NOMO-1 treated with dmso at 0.1 percent for 144 hours (cell line): ENCODE results near the gene ATP8A2.

Experiments
- DNase-seq: peaks from one replicate; lab custom pipeline; 2025; ENCODE audit not compliant: unreplicated experiment; lab: John Stamatoyannopoulos, UW

The ATP8A2 gene

DNA sequence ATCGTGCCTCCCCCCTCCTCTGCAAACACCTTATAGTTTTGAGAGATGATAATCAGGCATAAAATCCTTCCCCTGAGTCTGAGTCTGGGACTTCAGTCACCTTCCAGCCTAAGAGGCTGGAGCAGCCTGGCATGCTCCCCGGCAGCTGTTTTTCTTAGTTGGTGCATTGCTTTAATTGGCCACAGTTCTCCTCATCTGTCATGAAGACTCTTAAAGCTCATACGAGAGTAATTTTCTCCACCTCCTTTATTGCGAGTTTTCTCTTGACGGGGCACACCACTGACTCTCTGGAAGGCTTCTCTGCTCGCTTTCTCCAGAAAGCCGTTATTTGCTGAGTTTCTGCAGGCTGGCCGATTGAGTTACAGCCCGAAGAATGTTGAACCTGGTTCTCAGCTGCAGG lies 310.5 kb downstream of the ATP8A2 start:
- DNase-seq: no peak

DNA sequence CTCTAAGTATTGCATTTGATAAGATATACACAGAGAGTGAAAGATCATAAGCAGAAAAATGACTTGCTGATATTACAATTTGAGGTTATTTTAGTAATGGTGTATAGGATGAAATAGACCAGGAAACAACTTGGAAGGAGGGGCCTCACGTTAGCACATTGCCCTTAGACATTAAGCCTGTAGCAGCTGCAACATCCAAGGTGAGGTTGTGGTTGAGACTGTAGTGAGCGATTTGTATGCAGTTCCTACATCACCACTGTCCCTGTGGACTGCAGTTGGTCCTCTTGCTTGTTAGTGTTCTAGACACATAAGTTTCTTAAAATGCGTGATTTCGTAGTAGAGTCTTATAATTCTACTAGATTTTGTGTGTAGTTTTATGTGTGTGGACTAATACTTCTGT lies 311.3 kb downstream of the ATP8A2 start:
- no peak for DNase-seq

DNA sequence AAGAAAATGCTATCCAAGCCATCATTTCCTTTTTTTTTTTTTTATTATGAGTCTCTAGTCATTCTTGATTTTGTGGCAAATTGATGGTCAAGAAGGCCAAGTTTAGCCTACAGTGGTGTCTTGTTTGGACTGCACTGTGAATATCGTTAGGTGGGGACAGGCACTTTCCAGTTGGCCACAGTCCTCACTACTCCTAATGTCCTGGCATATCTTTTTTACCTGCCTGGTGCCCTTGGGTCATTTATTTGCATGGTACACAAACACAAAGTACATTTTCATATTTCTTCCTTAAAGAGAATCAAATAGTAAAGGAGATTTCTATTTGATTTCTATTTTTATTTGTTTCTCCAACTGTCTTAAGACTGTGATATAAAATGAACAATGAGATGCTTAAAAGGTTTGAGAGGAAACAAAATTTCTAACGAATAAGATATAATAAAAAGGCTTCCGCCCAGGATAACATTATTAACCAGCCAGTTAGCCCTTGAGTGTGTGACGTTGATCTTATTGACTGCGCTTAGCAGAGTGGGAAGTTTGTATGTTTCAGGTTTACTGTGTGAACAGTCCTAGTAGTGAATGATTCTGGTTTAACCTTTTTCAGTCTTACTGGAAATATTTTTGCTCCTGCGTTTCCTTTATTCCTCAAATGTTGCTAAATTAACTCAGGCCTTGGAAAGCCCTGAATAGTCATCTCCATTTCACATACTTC lies 312.0 kb downstream of the ATP8A2 start:
- no peak for DNase-seq

GRCh38 chr13:25684491-25684890 lies 312.7 kb downstream of the ATP8A2 start:
- no peak for DNase-seq

- no peak for DNase-seq
Measured at GRCh38 chr13:25686831-25687470, 315.2 kb downstream of the ATP8A2 start.

DNA sequence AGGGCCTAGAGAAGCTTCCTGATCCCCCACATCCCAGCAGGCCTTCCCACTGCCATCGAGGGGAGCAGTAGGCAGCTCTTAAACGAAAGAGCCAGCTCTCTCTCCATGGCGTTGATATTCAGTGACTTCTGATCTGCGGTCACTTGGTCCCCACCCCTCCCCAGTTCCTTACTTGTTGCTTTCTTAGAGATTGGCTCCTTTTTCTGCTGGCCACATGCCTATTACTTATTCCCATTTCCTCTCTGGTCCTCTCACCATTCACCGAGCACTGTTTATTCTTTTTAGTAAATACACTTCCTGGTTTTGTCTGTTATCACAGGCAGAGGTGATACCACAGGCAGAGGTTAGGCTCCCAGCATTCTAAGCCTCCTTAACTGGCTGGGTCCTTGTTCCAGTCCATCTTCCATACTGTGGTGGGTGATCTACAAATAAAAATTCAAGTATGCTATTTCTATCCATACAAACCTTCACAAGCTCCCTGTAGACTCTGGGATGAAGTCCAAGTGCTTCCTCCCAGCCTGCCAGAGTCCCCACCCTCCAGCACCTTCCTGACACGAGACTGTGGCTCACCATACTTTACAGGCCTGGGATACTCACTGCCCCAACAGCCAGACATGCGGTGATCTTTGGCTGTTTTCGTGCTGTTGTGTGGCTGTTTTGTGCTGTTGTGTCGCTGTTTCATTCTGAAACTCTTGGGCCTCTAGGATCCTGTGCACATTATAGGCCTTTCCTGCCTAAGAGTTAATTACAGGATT lies 315.9 kb downstream of the ATP8A2 start:
- DNase-seq: no peak

DNA sequence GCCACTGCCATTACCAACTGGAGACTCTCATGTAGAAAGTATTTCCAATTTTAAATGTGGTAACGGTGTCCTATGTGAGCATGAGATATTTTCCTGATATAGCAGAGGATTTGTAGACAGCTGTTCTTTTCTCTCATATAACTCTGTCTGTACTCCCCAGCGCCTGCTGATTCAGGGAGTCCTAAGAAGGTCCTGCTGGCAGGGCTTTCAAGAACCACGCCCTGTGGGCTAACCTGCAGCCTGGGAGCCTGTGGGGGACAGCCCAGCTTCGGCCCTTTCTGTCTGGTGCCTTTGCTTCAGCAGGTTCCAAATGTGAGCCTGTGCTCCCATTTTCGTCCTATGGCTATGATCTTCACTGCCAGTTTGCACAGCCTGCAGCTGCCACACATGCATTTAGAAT lies 316.8 kb downstream of the ATP8A2 start:
- DNase-seq: no peak

DNA sequence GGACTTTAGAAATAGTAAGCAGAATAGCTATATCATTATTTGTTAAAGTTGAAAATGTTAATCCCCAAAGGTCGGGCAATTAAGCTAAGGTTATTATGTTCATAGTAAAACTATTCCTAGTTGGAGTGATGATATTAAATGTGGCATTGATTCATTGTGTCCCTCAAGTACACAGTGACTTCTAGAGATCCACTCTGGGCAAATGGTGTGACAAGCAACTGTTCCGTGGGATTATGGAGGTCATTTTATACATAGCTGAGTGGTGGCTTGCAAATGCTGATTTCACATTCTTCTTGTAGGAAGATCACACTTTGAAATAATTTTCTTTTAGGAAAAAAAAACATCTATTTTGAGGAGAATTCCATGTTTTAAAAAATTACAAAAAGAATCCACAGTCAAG lies 317.8 kb downstream of the ATP8A2 start:
- DNase-seq: no peak

DNA sequence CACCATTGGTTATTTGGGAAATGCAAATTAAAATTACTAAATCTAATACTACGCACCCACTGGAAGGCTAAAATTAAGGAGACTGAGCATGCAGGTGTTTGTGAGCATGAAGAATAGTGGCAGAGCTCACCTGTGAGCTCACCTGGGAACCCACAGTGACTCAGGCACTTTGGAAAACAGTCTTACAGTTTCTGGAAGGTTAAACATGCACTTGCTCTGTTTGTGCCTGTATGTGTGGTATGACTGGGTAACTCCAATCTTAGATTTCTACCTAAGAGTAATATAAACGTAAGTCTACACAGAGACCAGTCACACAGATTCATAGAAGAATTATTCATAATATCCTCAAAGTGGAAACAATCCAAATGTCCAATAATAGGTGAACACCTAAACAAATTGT lies 318.8 kb downstream of the ATP8A2 start:
- no peak for DNase-seq

GRCh38 chr13:25691654-25692053 lies 319.9 kb downstream of the ATP8A2 start:
- no peak for DNase-seq

DNA sequence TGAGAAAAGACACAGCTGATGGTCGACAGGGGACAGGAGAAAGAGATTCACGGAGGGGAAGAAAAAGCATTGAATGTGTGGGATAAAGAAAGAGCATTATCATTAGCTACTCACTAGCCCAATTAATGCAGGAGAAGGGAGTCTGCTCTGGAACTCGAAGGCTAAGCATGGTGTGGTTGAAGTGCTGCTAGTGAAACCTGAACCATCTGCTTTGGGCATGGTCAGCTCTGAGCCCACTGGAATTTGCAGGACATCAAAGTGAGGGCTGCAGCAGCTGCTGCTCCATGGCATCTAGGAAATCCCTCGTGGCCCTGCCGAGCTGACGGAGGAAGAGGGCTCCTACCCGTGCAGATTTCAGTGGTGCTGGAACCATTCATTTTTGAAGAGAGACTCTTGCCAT lies 320.3 kb downstream of the ATP8A2 start:
- no peak for DNase-seq

GRCh38 chr13:25699056-25699455 lies 327.3 kb downstream of the ATP8A2 start:
- DNase-seq: no peak

DNA sequence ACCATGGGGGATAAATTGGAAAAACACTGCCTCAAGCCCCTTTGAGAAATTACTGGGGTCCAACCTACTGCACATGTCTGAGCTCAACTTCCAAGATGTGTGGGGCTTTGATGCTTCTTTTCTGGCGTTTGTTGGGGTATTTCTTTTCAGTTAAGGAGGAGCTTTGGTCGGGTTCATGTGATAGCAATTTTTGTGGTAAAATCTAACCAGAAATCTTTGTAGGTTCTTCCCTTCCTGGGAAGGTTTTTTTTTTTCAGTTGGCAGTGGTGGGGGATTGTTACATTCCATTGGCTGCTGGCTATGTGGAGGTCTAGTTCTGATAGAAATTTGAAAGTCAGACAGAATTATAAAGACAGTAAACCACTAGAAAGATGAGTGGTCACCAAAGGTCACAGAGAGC lies 327.8 kb downstream of the ATP8A2 start:
- no peak for DNase-seq

DNA sequence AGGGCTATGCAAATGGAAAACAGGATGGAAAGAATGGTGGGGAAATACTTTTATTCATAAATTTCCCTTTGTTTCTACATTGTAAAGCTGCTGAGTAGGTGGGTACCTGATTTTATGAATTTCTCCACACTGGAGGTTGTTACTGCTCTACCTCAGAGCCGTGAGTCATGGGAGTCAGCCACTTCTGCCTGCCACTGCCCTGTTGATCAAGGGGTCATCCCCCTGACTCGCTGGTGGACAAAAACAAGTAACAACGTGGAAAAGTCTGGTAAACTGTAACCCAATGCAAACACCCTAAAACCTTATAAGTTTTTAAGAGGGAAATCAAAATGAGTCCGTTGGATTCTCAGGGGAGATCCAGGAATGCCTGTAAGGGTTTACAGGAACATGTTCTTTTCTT lies 329.5 kb downstream of the ATP8A2 start:
- DNase-seq: no peak

- no peak for DNase-seq
Measured at GRCh38 chr13:25702386-25702785, 330.6 kb downstream of the ATP8A2 start.

DNA sequence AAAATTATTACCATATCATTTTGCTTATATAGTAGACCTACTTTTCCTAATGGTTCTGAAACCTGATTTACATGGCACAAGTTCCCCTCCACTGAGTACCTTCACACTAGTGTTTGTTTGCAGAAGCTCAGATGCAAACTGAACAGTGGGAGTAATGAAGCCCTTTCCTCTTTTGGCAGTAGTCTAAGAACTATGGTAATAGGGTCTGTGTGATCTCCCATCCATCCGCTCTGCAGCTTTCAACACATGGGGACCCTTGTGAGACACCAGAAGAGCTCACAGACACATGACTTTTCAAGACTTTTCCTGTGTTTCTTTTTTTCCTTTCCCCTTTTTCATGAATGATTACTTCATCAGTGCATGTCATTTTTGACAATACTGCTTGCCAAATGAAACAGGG lies 336.0 kb downstream of the ATP8A2 start:
- DNase-seq: no peak

DNA sequence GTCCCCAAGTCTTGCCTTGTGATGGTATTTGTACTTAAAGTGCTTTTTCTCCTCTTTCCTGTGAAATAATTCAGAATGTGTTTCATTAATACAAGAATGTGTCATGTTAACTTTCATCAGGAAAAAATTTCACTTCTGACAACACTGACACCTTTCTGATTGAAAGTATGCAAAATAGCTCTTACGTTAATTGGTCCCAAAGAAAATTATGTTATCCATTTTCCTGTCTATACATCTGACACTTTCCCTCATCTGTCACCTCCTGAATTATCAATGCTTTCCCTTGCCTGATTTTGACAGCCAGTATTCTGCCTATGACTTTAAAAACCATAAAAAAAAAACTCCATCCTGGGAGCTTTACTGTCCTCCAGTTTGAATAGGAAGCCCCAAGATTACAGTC lies 336.5 kb downstream of the ATP8A2 start:
- DNase-seq: no peak

- DNase-seq: no peak
Measured at GRCh38 chr13:25709088-25709487, 337.3 kb downstream of the ATP8A2 start.

- no peak for DNase-seq
Measured at GRCh38 chr13:25715760-25716159, 344.0 kb downstream of the ATP8A2 start.

DNA sequence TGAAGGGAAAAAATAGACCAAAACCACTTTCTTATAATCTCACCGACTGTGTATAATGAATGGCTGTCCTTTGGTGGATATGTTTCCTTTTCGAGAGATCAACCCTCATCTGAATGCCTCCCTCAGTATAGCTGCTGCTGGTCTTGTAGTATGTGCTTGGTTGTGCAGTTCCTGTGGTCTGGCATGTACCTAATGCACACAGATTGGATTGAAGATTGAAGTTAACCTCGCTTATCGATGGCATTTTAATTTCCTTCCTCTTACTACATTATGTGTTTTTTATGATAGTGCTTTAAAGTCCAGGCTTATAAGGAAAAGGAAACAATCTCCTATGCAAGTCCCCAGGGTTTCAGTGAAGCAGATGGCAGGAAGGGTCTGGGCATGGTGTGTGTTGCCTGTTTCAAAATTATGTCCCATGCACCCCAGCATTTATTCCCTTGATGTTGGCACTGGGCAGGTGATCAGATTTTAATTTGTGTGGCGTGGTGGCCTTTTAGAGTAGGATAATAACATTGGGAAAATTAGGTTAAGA lies 346.0 kb downstream of the ATP8A2 start:
- DNase-seq: no peak

GRCh38 chr13:25719666-25720065 lies 347.9 kb downstream of the ATP8A2 start:
- no peak for DNase-seq

- no peak for DNase-seq
Measured at GRCh38 chr13:25722893-25723292, 351.1 kb downstream of the ATP8A2 start.
